Osteoblast (primary cell): ENCODE measurements around the gene MRLN. TPM values are rescaled to one million over a fixed set of nuclear protein-coding genes. Genes with fewer than 3 reads are reported as not detected.
"Not testable (repeated sequence)": the region's sequence is repeated elsewhere in the genome, so short reads cannot be mapped to it uniquely, and the experiment has no call there.

ENCODE experiments used
- DNase-seq: peaks from one replicate; pipeline ENCODE4 v3.0.0; 2011; ENCODE audit warnings: low spot score, mixed read lengths; ENCODE audit not compliant: insufficient read length; ENCODE audit errors: missing footprints
- H2AFZ ChIP-seq: 2 replicates; pipeline ENCODE4 v1.6.0; 2011; ENCODE audit warnings: mild to moderate bottlenecking, low read length
- H3K27ac ChIP-seq: 2 replicates; pipeline ENCODE4 v1.5.1; 2011; ENCODE audit warnings: mild to moderate bottlenecking, low read depth, low read length, moderate library complexity
- H3K27me3 ChIP-seq: 2 replicates; pipeline ENCODE4 v1.6.0; 2012; ENCODE audit warnings: mild to moderate bottlenecking, control low read depth, inconsistent platforms, low read length, moderate library complexity; ENCODE audit not compliant: insufficient read depth
- H3K36me3 ChIP-seq: 2 replicates; pipeline ENCODE4 v1.5.1; 2011; ENCODE audit warnings: mild to moderate bottlenecking, low read length, control low read depth, moderate library complexity; ENCODE audit not compliant: insufficient read depth
- H3K4me1 ChIP-seq: 2 replicates; pipeline ENCODE4 v1.5.1; 2011; ENCODE audit warnings: mild to moderate bottlenecking, low read length, control low read depth, moderate library complexity; ENCODE audit not compliant: insufficient read depth
- H3K4me2 ChIP-seq: 2 replicates; pipeline ENCODE4 v1.6.0; 2011; ENCODE audit warnings: mild to moderate bottlenecking, low read length; ENCODE audit not compliant: insufficient read depth
- H3K4me3 ChIP-seq: fragments of 200-600 bp; sonication (generic); 3 replicates; pipeline ENCODE4 v1.5.1; 2012; ENCODE audit warnings: mild to moderate bottlenecking, low read length, inconsistent platforms; ENCODE audit not compliant: insufficient read depth
- H3K79me2 ChIP-seq: 2 replicates; pipeline ENCODE4 v1.6.0; 2012; ENCODE audit warnings: mild to moderate bottlenecking, low read length, control low read depth, inconsistent platforms; ENCODE audit not compliant: insufficient read depth
- H3K9me3 ChIP-seq: 2 replicates; pipeline ENCODE4 v1.5.1; 2011; ENCODE audit warnings: low read depth, low read length, control low read depth
- H4K20me1 ChIP-seq: 2 replicates; pipeline ENCODE4 v1.6.0; 2012; ENCODE audit warnings: mild to moderate bottlenecking, low read length, control low read depth; ENCODE audit not compliant: insufficient read depth
- total RNA-seq: library from RNA; depleted of rRNA; stranded (reverse); fragments of >200 nt; gene quantifications from 2 replicates; pipeline ENCODE4 v1.2.3, GENCODE V29; 2012
- TF ChIP-seq, protein P1 (sequence below): IDR thresholded peaks from 2 replicates; pipeline ENCODE4 v1.5.1; 2011; ENCODE audit warnings: mild to moderate bottlenecking, low read depth, low read length, moderate library complexity; ENCODE audit errors: extremely low read depth

Gene MRLN
- total RNA-seq, 1 donor = not detected

DNA sequence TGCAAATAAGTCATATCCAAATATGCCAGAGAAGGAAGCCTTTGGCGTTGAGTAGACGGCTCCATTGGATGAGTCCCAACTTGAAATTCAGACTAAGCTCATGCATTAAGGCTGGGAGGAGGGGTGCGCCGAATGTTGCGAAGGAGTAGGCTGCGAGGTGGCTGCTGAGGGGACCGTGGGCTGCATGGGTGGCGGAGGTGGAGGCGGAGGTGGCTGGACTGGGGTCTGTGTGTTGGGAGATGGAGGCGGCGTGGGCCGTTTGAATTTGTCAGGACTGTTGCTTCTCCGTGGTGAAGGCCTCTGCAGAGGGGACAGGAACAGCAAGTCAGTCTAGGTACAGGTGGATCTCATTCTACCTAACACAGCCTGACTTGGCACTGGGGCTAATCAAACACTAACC lies 39.6 kb upstream of the MRLN start:
- TF ChIP-seq, protein P1, sequence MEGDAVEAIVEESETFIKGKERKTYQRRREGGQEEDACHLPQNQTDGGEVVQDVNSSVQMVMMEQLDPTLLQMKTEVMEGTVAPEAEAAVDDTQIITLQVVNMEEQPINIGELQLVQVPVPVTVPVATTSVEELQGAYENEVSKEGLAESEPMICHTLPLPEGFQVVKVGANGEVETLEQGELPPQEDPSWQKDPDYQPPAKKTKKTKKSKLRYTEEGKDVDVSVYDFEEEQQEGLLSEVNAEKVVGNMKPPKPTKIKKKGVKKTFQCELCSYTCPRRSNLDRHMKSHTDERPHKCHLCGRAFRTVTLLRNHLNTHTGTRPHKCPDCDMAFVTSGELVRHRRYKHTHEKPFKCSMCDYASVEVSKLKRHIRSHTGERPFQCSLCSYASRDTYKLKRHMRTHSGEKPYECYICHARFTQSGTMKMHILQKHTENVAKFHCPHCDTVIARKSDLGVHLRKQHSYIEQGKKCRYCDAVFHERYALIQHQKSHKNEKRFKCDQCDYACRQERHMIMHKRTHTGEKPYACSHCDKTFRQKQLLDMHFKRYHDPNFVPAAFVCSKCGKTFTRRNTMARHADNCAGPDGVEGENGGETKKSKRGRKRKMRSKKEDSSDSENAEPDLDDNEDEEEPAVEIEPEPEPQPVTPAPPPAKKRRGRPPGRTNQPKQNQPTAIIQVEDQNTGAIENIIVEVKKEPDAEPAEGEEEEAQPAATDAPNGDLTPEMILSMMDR = no peak
- Histone ChIP-seq H3K27me3 (no peaks in the 10 kb centered on the region), H3K36me3 (peaks cover 40% of the 10 kb centered on the region), H3K4me3 (no peak overlapping the region), H3K9me3 (no peaks in the 10 kb centered on the region), H3K79me2 (no peaks in the 10 kb centered on the region), H3K4me1 (no peaks in the 10 kb centered on the region), H3K27ac (no peak overlapping the region), H4K20me1 (no peaks in the 10 kb centered on the region), H3K4me2 (no peak overlapping the region), H2AFZ (no peak overlapping the region)
- DNase-seq = no peak

DNA sequence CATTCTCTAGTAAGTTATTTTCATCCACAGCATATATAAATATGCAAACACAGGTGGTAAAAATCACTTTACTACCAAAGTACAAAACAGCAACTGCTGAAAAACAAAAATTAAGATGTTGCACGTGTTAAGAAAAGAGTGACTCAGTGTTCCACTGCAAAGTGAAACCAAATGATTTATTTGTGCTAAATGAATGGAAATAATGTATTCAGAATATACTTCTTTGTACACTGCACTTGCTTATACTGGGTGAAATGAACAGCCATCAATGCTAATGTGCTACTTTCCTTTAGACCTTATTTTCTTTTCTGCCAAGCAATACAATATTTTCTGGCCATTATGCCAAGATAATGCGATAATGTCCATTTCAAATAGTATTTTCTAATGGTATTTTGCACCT lies 38.3 kb upstream of the MRLN start:
- H3K27me3 ChIP-seq = no peaks in the 10 kb centered on the region
- no peaks in the 10 kb centered on the region for H4K20me1 ChIP-seq
- no peak overlapping the region for H3K4me2 ChIP-seq
- H3K79me2 ChIP-seq = no peaks in the 10 kb centered on the region
- no peak overlapping the region for H3K4me3 ChIP-seq
- no peaks in the 10 kb centered on the region for H3K4me1 ChIP-seq
- TF ChIP-seq, protein P1 = no peak
- DNase-seq = no peak
- H2AFZ ChIP-seq = no peak overlapping the region
- H3K9me3 ChIP-seq = no peaks in the 10 kb centered on the region
- peaks cover 36% of the 10 kb centered on the region for H3K36me3 ChIP-seq
- H3K27ac ChIP-seq = no peak overlapping the region

DNA sequence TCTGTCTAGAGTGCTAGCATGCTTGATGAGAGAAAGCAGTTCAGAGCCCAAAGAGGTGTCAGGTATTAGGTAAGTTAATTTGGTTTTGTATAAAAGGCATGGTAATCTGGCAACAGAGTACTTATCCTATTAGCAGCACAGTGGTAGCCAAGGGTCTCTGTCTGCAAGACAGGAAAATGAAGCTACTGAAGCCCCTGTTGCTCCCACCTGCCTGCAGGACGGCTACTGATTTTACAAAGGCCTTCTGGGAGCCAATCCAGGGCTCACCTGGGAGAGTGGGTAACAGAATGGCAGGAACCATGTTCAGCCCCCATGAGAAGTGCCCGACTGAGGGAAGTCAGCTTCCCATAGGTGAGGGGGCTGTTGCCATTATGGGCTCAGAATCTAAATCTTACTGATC lies 36.8 kb upstream of the MRLN start:
- H3K27ac ChIP-seq, H3K79me2 ChIP-seq, DNase-seq, H3K4me1 ChIP-seq, H3K4me3 ChIP-seq, H3K27me3 ChIP-seq, H3K4me2 ChIP-seq, H4K20me1 ChIP-seq, H2AFZ ChIP-seq, H3K9me3 ChIP-seq: not testable (repeated sequence)
- peaks cover 36% of the 10 kb centered on the region for H3K36me3 ChIP-seq

DNA sequence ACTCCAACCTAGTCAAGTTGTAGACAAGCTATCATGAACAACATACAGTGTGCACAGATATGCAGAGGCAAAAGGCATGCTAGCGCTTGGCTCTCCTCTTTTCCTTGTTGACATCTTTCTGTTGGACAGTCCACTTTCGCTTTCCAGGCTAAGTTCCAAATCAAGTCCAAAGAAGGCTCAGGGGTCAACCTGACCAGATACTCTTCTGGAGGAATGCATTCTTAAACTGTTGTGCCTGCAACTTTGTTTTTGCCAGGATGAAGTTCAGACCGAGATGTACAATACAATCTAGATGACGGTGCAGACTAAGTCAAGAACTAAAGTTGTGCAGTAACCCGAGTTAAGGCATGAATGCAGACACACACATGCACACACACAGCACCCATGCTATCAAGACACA lies 35.7 kb upstream of the MRLN start:
- not testable (repeated sequence) for H3K4me1 ChIP-seq, H3K27ac ChIP-seq, H3K4me2 ChIP-seq, H3K27me3 ChIP-seq, H2AFZ ChIP-seq, DNase-seq, H3K9me3 ChIP-seq, H4K20me1 ChIP-seq, H3K4me3 ChIP-seq, H3K79me2 ChIP-seq
- peaks cover 31% of the 10 kb centered on the region for H3K36me3 ChIP-seq

DNA sequence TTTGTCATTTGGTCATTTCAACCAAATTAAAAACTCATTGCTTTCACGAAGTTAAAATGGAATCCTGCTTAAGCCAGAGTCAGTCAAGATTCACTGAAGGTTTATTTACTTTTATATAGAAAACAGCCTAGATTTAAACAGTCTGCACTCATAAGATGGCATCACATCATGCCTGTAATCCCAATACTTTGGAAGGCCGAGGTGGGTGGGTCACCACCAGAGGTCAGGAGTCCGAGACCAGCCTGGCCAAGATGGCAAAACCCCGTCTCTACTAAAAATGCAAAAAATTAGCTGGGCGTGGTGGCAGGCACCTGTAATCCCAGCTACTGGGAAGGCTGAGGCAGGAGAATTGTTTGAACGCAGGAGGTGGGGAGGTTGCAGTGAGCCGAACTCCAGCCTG lies 33.8 kb upstream of the MRLN start:
- not testable (repeated sequence) for DNase-seq, H2AFZ ChIP-seq, H3K9me3 ChIP-seq, H3K4me2 ChIP-seq, H4K20me1 ChIP-seq, H3K79me2 ChIP-seq, H3K4me1 ChIP-seq, H3K27ac ChIP-seq, H3K4me3 ChIP-seq, H3K27me3 ChIP-seq
- H3K36me3 ChIP-seq = peaks cover 13% of the 10 kb centered on the region

DNA sequence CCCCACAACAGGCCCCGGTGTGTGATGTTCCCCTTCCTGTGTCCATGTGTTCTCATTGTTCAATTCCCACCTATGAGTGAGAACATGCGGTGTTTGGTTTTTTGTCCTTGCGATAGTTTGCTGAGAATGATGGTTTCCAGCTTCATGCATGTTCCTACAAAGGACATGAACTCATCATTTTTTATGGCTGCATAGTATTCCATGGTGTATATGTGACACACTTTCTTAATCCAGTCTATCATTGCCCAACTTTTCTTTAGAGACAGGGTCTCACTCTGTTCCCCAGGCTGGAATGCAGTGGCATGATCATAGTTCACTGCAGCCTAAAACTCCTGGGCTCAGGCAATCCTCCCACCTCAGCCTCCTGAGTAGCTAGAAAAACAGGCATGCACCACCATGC lies 32.2 kb upstream of the MRLN start:
- H3K27ac ChIP-seq, H4K20me1 ChIP-seq, H3K4me2 ChIP-seq, H3K9me3 ChIP-seq, H3K4me3 ChIP-seq, H2AFZ ChIP-seq, H3K36me3 ChIP-seq, DNase-seq, H3K27me3 ChIP-seq, H3K79me2 ChIP-seq, H3K4me1 ChIP-seq: not testable (repeated sequence)
